ENCODE results near the gene MAMDC4.
"Not testable (repeated sequence)": the region's sequence is repeated elsewhere in the genome, so short reads cannot be mapped to it uniquely, and the experiment has no call there.

- TF ChIP-seq CTCF (IDR thresholded peaks at IDR 0.05); POLR2AphosphoS5 (IDR thresholded peaks at IDR 0.05; ENCODE audit: low read depth, low read length); SIN3A (IDR thresholded peaks at IDR 0.05; ENCODE audit: borderline replicate concordance, insufficient read depth, low read depth, low read length): not testable (repeated sequence)
Observed at GRCh38 chr9:136883670-136884069, 31.5 kb downstream of the MAMDC4 start.
